H9 (cell line): ENCODE data around the gene MECP2. TPM values are rescaled to one million over a fixed set of nuclear protein-coding genes. Genes with fewer than 3 reads are reported as not detected.

ENCODE experiments used
- DNase-seq: peaks from one replicate; pipeline ENCODE4 v3.0.0-alpha.2; 2017
- H2AFZ ChIP-seq: one replicate; pipeline ENCODE4 v1.6.1; 2013; ENCODE audit warnings: mild to moderate bottlenecking, low read length, control low read depth, moderate library complexity
- H2AK5ac ChIP-seq: 2 replicates; pipeline ENCODE4 v1.6.1; 2013; ENCODE audit warnings: low read length, control low read depth, mixed read lengths; ENCODE audit not compliant: insufficient read length
- H2BK120ac ChIP-seq: one replicate; pipeline ENCODE4 v1.6.1; 2013; ENCODE audit warnings: low read depth, mild to moderate bottlenecking, low read length, control low read depth, inconsistent platforms; ENCODE audit not compliant: poor library complexity, severe bottlenecking
- H2BK12ac ChIP-seq: 2 replicates; pipeline ENCODE4 v1.6.1; 2013; ENCODE audit warnings: low read length, control low read depth, mixed read lengths, low read depth; ENCODE audit not compliant: insufficient read length
- H2BK15ac ChIP-seq: 2 replicates; pipeline ENCODE4 v1.6.1; 2013; ENCODE audit warnings: low read depth, low read length, control low read depth
- H2BK20ac ChIP-seq: one replicate; pipeline ENCODE4 v1.6.1; 2013; ENCODE audit warnings: low read depth, mild to moderate bottlenecking, low read length, control low read depth, inconsistent platforms; ENCODE audit not compliant: poor library complexity, severe bottlenecking
- H2BK5ac ChIP-seq: 2 replicates; pipeline ENCODE4 v1.6.1; 2013; ENCODE audit warnings: low read length, control low read depth, mixed read lengths; ENCODE audit not compliant: insufficient read length
- H3K14ac ChIP-seq: 2 replicates; pipeline ENCODE4 v1.6.1; 2013; ENCODE audit warnings: low read length, control low read depth; ENCODE audit not compliant: insufficient read depth
- H3K18ac ChIP-seq: 2 replicates; pipeline ENCODE4 v1.6.1; 2013; ENCODE audit warnings: low read depth, mild to moderate bottlenecking, mixed read lengths, low read length, control low read depth; ENCODE audit not compliant: insufficient read length
- H3K23ac ChIP-seq: 2 replicates; pipeline ENCODE4 v1.6.1; 2013; ENCODE audit warnings: low read length, control low read depth, mixed read lengths, low read depth; ENCODE audit not compliant: insufficient read length
- H3K23me2 ChIP-seq: 2 replicates; pipeline ENCODE4 v1.6.1; 2013; ENCODE audit warnings: low read depth, mild to moderate bottlenecking, mixed read lengths, low read length, control low read depth; ENCODE audit not compliant: insufficient read length, poor library complexity, severe bottlenecking
- H3K27ac ChIP-seq: 2 replicates; pipeline ENCODE4 v1.5.1; 2013; ENCODE audit warnings: low read length, control low read depth, mixed read lengths, low read depth; ENCODE audit not compliant: insufficient read length
- H3K27me3 ChIP-seq: 2 replicates; pipeline ENCODE4 v1.6.1; 2013; ENCODE audit warnings: low read length, control low read depth, inconsistent platforms; ENCODE audit not compliant: insufficient read depth
- H3K4ac ChIP-seq: 2 replicates; pipeline ENCODE4 v1.6.1; 2013; ENCODE audit warnings: low read depth, mild to moderate bottlenecking, control low read depth, inconsistent platforms, low read length, moderate library complexity
- H3K4me1 ChIP-seq: 2 replicates; pipeline ENCODE4 v1.6.1; 2013; ENCODE audit warnings: low read length, control low read depth, inconsistent platforms; ENCODE audit not compliant: insufficient read depth
- H3K4me2 ChIP-seq: 2 replicates; pipeline ENCODE4 v1.6.1; 2013; ENCODE audit warnings: low read length, control low read depth, mixed read lengths; ENCODE audit not compliant: insufficient read length, insufficient read depth
- H3K56ac ChIP-seq: 2 replicates; pipeline ENCODE4 v1.6.1; 2013; ENCODE audit warnings: low read depth, mild to moderate bottlenecking, mixed read lengths, low read length, control low read depth; ENCODE audit not compliant: insufficient read length
- H3K79me1 ChIP-seq: 2 replicates; pipeline ENCODE4 v1.6.1; 2013; ENCODE audit warnings: low read depth, mild to moderate bottlenecking, moderate library complexity, low read length, control low read depth, inconsistent platforms; ENCODE audit not compliant: insufficient read depth, poor library complexity, severe bottlenecking
- H3K79me2 ChIP-seq: 2 replicates; pipeline ENCODE4 v1.6.1; 2013; ENCODE audit warnings: low read length, control low read depth, inconsistent platforms; ENCODE audit not compliant: insufficient read depth
- H3K9ac ChIP-seq: 2 replicates; pipeline ENCODE4 v1.6.1; 2013; ENCODE audit warnings: low read length, control low read depth, mixed read lengths; ENCODE audit not compliant: insufficient read length; ENCODE audit errors: extremely low read depth
- H3K9me3 ChIP-seq: one replicate; pipeline ENCODE4 v1.6.1; 2013; ENCODE audit warnings: low read depth, low read length, inconsistent platforms; ENCODE audit not compliant: control insufficient read depth
- H3T11ph ChIP-seq: one replicate; pipeline ENCODE4 v1.6.1; 2013; ENCODE audit warnings: mild to moderate bottlenecking, low read length, control low read depth, inconsistent platforms
- H4K20me1 ChIP-seq: one replicate; pipeline ENCODE4 v1.6.1; 2013; ENCODE audit not compliant: control insufficient read depth, insufficient read length, insufficient read depth
- H4K5ac ChIP-seq: 2 replicates; pipeline ENCODE4 v1.6.1; 2013; ENCODE audit warnings: low read depth, mild to moderate bottlenecking, mixed read lengths, low read length, control low read depth; ENCODE audit not compliant: insufficient read length
- H4K8ac ChIP-seq: replicated peaks from 2 replicates; pipeline ENCODE4 v1.6.1; 2013; ENCODE audit warnings: low read length, control low read depth, mixed read lengths, low read depth; ENCODE audit not compliant: insufficient read length
- H4K91ac ChIP-seq: 2 replicates; pipeline ENCODE4 v1.6.1; 2013; ENCODE audit warnings: low read depth, mild to moderate bottlenecking, moderate library complexity, mixed read lengths, low read length, control low read depth; ENCODE audit not compliant: insufficient read length
- H3K27ac Mint-ChIP-seq, 3 experiments: 2 replicates in 2 of 3; 3 replicates in 1 of 3; pipeline ENCODE4 v1.8.0; 2020 to 2021; ENCODE audit warnings: mixed read lengths in 3 of 3, mild to moderate bottlenecking in 1 of 3, moderate library complexity in 1 of 3
- H3K27me3 Mint-ChIP-seq: 2 replicates; pipeline ENCODE4 v1.8.0; 2021; ENCODE audit warnings: low read depth, mild to moderate bottlenecking, moderate library complexity, mixed read lengths
- H3K36me3 Mint-ChIP-seq, 3 experiments: 2 replicates in 2 of 3; 3 replicates in 1 of 3; pipeline ENCODE4 v1.8.0; 2020 to 2021; ENCODE audit warnings: low read depth in 3 of 3, mixed read lengths in 3 of 3; ENCODE audit not compliant: insufficient read depth in 1 of 3
- H3K4me1 Mint-ChIP-seq, 2 experiments: 2 replicates each; pipeline ENCODE4 v1.8.0; 2020; ENCODE audit warnings: mixed read lengths in 2 of 2
- H3K4me3 Mint-ChIP-seq, 2 experiments: 2 replicates in 1 of 2; 3 replicates in 1 of 2; pipeline ENCODE4 v1.8.0; 2020 to 2021; ENCODE audit warnings: mild to moderate bottlenecking in 2 of 2, mixed read lengths in 2 of 2, moderate library complexity in 1 of 2
- H3K9me3 Mint-ChIP-seq, 2 experiments: 2 replicates in 1 of 2; 3 replicates in 1 of 2; pipeline ENCODE4 v1.8.0; 2020; ENCODE audit warnings: mild to moderate bottlenecking in 2 of 2, mixed read lengths in 2 of 2, moderate library complexity in 1 of 2
- CTCF ChIP-seq: fragments of 200-600 bp; sonication (generic); conservative IDR thresholded peaks from 3 replicates; pipeline ENCODE4 v1.8.0; 2021; ENCODE audit warnings: antibody characterized with exemption, mild to moderate bottlenecking
- WGBS: extraction: QIAGEN DNeasy Blood & Tissue Kit; methylation state at CpG from one replicate; pipeline ENCODE4 v1.1.7; 2013; ENCODE audit warnings: missing lambda C conversion rate, low lambda C conversion rate, mixed read lengths; ENCODE audit not compliant: insufficient read length; ENCODE audit errors: extremely low coverage; 5-methylcytosine and 5-hydroxymethylcytosine counted together
- total RNA-seq: library from RNA; stranded (reverse); gene quantifications from 2 replicates; pipeline ENCODE4 v1.2.1, GENCODE V29; 2021

The MECP2 gene
- total RNA-seq, 1 experiment from 2014 or later: 32.2 TPM

GRCh38 chrX:154002215-154002719, 95.2 kb downstream of the MECP2 start:
- H3K79me1 ChIP-seq: no peaks in the 10 kb centered on the region
- H3K9me3 ChIP-seq: peaks cover 14% of the 10 kb centered on the region
- H3K27ac Mint-ChIP-seq: peak overlapping the region in 2 of 3 experiments; percentile 86 to 93; a peak in 4 of 7 replicates
- H4K8ac ChIP-seq: no peak overlapping the region
- no peak overlapping the region for H2BK20ac ChIP-seq
- no peaks in the 10 kb centered on the region for H4K20me1 ChIP-seq
- H2BK15ac ChIP-seq: no peak overlapping the region
- H2BK5ac ChIP-seq: no peak overlapping the region
- H3K27me3 Mint-ChIP-seq: peaks cover 2% of the 10 kb centered on the region; the same call in 1 of the 2 replicates
- no peak overlapping the region for H4K5ac ChIP-seq
- H3K4me1 Mint-ChIP-seq: peaks cover 10 to 15% of the 10 kb centered on the region in 2 experiments; a peak in 3 of 4 replicates
- H2AFZ ChIP-seq: no peak overlapping the region
- no peak overlapping the region for H3T11ph ChIP-seq
- WGBS: no CpG with 5 or more reads among the region's 17 CpGs
- no peaks in the 10 kb centered on the region for H3K23me2 ChIP-seq
- no peak overlapping the region for H2BK12ac ChIP-seq
- H3K4me1 ChIP-seq: no peaks in the 10 kb centered on the region
- H2AK5ac ChIP-seq: no peak overlapping the region
- no peak overlapping the region for H3K27ac ChIP-seq
- no peak overlapping the region for H3K4ac ChIP-seq
- TF ChIP-seq CTCF: no peak
- no peak overlapping the region for H2BK120ac ChIP-seq
- peaks cover 67 to 70% of the 10 kb centered on the region in 2 experiments for H3K9me3 Mint-ChIP-seq
- no peaks in the 10 kb centered on the region for H3K27me3 ChIP-seq
- H3K56ac ChIP-seq: no peak overlapping the region
- H4K91ac ChIP-seq: no peak overlapping the region
- H3K18ac ChIP-seq: peak overlapping the region; percentile 47
- H3K4me2 ChIP-seq: no peak overlapping the region
- DNase-seq: no peak
- no peaks in the 10 kb centered on the region for H3K79me2 ChIP-seq
- H3K4me3 Mint-ChIP-seq: no peak overlapping the region
- H3K9ac ChIP-seq: no peak overlapping the region
- peaks cover 3 to 22% (median 21%) of the 10 kb centered on the region in 3 experiments for H3K36me3 Mint-ChIP-seq
- no peak overlapping the region for H3K23ac ChIP-seq
- H3K14ac ChIP-seq: no peak overlapping the region
